Effector memory CD4-positive, alpha-beta T cell (primary cell): Measurements from ENCODE around the gene ATXN1.

ENCODE experiments used
- DNase-seq, 3 donors: peaks; one replicate each; pipeline ENCODE4 v3.0.0-alpha.2; 2020
- H3K27ac ChIP-seq: 2 replicates; pipeline ENCODE4 v1.7.0; 2013; ENCODE audit warnings: mild to moderate bottlenecking, low read length, moderate library complexity; ENCODE audit not compliant: insufficient read depth, poor library complexity, severe bottlenecking
- H3K27me3 ChIP-seq: replicated peaks from 2 replicates; pipeline ENCODE4 v1.7.0; 2013; ENCODE audit warnings: mild to moderate bottlenecking, low read length; ENCODE audit not compliant: insufficient read depth, control insufficient read depth, poor library complexity, severe bottlenecking
- H3K36me3 ChIP-seq: 2 replicates; pipeline ENCODE4 v1.7.0; 2013; ENCODE audit warnings: mild to moderate bottlenecking, low read length, moderate library complexity; ENCODE audit not compliant: control insufficient read depth, insufficient read depth
- H3K4me1 ChIP-seq: 2 replicates; pipeline ENCODE4 v1.7.0; 2013; ENCODE audit warnings: low read length, mild to moderate bottlenecking; ENCODE audit not compliant: control insufficient read depth, insufficient read depth, poor library complexity, severe bottlenecking
- H3K4me3 ChIP-seq: 2 replicates; pipeline ENCODE4 v1.7.0; 2013; ENCODE audit warnings: low read length, low read depth, mild to moderate bottlenecking; ENCODE audit not compliant: insufficient read depth, poor library complexity, severe bottlenecking
- H3K9me3 ChIP-seq: 2 replicates; pipeline ENCODE4 v1.7.0; 2013; ENCODE audit warnings: mild to moderate bottlenecking, low read length, moderate library complexity; ENCODE audit not compliant: control insufficient read depth

Gene ATXN1

GRCh38 chr6:16761471-16762267 is 409 bp upstream of the ATXN1 start:
- Histone ChIP-seq H3K4me3 (peak overlapping the region; percentile 79), H3K4me1 (peaks cover 22% of the 10 kb centered on the region), H3K36me3 (no peaks in the 10 kb centered on the region), H3K27me3 (no peaks in the 10 kb centered on the region), H3K27ac (peak overlapping the region; percentile 98), H3K9me3 (no peaks in the 10 kb centered on the region)
- DNase-seq: peak; percentile 80 to 84 (median 81)

GRCh38 chr6:16759646-16760515 is 1.4 kb downstream of the ATXN1 start:
- H3K36me3 ChIP-seq: peaks cover 1% of the 10 kb centered on the region
- H3K27me3 ChIP-seq: no peaks in the 10 kb centered on the region
- H3K27ac ChIP-seq: peak overlapping the region; percentile 98
- DNase-seq: peak; percentile 63 to 66 (median 65)
- no peaks in the 10 kb centered on the region for H3K9me3 ChIP-seq
- peaks cover 17% of the 10 kb centered on the region for H3K4me1 ChIP-seq
- H3K4me3 ChIP-seq: peak overlapping the region; percentile 79

DNA sequence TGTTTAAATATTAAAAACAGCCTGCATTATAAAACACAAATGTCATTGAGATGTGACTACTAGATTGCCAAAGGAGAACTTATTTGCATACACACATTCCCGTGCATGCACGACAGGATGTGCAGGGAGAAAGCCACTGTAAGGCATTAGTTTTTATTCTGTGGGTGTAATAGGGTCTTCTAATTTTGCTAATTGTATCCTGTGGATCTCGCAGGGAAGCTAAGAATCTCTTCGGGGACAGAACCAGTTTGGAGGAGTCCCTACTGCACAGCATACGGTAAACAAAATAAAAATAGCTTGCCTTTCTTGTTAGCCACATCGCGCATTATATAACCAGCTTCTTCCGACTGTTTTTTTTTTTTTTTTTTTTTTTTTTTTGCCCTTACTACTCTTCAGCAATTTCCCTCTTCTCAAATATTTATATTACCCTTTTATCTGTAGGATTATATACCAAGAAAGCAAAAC is 2.0 kb downstream of the ATXN1 start:
- DNase-seq: no peak
- Histone ChIP-seq H3K4me3 (peak overlapping the region; percentile 79), H3K4me1 (peaks cover 11% of the 10 kb centered on the region), H3K36me3 (peaks cover 6% of the 10 kb centered on the region), H3K27ac (peak overlapping the region; percentile 98), H3K9me3 (no peaks in the 10 kb centered on the region), H3K27me3 (no peaks in the 10 kb centered on the region)

DNA sequence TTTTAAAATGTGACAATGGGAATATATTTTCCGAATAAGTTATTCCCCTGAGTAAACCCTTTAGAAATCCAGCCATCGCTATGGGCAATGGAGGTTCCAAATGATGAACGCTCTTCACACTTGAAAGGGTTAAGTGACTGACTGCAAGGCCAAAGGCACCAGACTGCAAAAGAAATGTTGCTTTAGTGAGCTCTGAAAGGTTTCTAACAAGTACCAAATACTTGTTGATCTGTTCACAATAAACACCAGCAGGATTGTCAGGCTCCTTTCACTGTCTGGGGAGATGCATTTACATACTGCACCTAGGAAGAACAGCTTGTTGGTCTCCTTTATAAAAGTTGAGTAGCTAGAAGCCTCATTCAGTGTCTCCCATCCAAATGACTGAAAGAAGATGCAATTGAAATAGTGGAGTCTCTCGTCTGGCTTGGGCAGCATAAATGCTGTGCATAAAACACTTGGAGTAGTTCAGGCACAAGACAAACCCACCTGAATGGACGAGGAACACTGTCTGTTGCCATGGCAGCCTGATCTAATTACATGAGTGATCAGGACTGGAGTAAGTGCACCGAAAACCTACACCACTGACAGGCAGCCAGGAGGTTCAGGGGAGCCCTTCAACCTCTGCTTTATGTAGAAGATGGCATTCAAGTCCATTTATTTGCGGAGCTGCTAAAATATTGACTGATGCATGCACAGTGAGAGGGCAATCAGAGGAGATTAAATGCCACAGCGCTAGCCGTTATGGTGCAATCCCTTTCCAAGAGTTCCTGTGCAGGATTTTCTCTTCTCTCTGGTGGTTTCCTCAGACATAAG is 2.9 kb downstream of the ATXN1 start:
- Histone ChIP-seq H3K9me3 (no peaks in the 10 kb centered on the region), H3K36me3 (peaks cover 6% of the 10 kb centered on the region), H3K4me1 (peaks cover 10% of the 10 kb centered on the region), H3K4me3 (peak overlapping the region; percentile 79), H3K27ac (peak overlapping the region; percentile 98), H3K27me3 (no peaks in the 10 kb centered on the region)
- peak in 1 of 3 donors; percentile 17 for DNase-seq

GRCh38 chr6:16757332-16757731 is 3.9 kb downstream of the ATXN1 start:
- no peak overlapping the region for H3K4me3 ChIP-seq
- H3K36me3 ChIP-seq: peaks cover 14% of the 10 kb centered on the region
- H3K4me1 ChIP-seq: peaks cover 10% of the 10 kb centered on the region
- no peak for DNase-seq
- H3K27ac ChIP-seq: no peak overlapping the region
- no peaks in the 10 kb centered on the region for H3K27me3 ChIP-seq
- H3K9me3 ChIP-seq: no peaks in the 10 kb centered on the region

- H3K27me3 ChIP-seq: no peaks in the 10 kb centered on the region
- no peak overlapping the region for H3K4me3 ChIP-seq
- DNase-seq: no peak
- H3K36me3 ChIP-seq: peaks cover 14% of the 10 kb centered on the region
- H3K27ac ChIP-seq: no peak overlapping the region
- H3K9me3 ChIP-seq: no peaks in the 10 kb centered on the region
- peaks cover 10% of the 10 kb centered on the region for H3K4me1 ChIP-seq
Observed at GRCh38 chr6:16756660-16757255, 4.5 kb downstream of the ATXN1 start.

DNA sequence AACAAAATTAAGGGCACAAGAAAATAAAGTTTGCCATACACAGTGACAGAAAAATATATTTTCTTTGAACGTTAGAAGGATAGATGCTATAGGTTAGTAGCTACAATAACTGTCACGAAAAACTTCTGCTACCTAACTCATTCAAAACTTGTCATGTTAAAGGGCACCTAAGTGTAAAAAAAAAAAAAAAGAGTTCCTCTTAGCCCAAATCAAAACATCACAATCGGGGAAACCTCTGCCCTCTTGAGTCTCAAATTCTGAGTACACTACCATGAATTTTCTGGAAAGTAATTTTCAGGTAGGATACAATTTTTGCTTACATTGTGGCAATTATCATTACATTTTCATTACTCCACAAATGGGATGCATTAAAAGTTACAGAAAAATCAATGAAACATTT is 5.7 kb downstream of the ATXN1 start:
- no peak for DNase-seq
- H3K27me3 ChIP-seq: no peaks in the 10 kb centered on the region
- H3K4me3 ChIP-seq: no peak overlapping the region
- H3K4me1 ChIP-seq: peaks cover 10% of the 10 kb centered on the region
- H3K36me3 ChIP-seq: peaks cover 14% of the 10 kb centered on the region
- H3K27ac ChIP-seq: no peak overlapping the region
- no peaks in the 10 kb centered on the region for H3K9me3 ChIP-seq

DNA sequence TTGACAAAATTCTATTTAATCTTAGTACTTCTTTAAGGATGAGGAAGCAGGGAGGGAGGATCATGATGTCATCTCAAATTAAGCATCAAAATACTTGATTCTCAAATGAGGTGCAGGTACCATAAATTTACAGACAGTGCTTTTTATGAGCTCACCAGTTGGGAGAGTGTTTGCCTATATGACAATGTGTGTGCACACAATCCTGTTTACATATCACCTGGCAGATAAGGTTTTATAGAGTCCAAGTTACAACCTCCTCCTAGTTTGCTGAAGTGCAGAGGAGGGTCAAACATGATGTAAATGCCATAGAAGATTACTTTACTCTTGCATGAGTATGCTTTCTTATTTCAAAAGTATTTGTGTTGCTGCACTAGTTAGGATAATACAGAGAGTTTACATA is 6.4 kb downstream of the ATXN1 start:
- H3K27ac ChIP-seq: no peak overlapping the region
- no peaks in the 10 kb centered on the region for H3K9me3 ChIP-seq
- no peak overlapping the region for H3K4me3 ChIP-seq
- H3K4me1 ChIP-seq: peaks cover 10% of the 10 kb centered on the region
- H3K36me3 ChIP-seq: peaks cover 17% of the 10 kb centered on the region
- H3K27me3 ChIP-seq: no peaks in the 10 kb centered on the region
- DNase-seq: no peak

DNA sequence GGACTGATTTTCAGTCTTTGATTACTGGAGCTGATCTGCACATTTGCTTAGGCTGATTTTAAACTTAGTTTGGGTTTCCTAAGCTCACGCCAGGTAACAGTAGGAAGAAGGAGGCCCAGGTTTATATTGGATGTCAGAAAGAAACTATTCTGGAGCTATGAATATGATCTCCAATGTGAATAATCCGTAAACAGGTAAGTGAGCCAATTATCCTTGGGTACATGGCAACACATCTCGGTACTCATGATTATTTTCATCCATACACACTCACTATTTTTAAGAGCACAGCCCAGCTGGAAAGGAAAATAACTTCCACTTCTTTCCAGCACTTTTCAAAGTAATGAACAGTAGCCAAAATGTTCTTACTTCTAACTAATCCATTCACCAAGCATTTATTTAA is 7.0 kb downstream of the ATXN1 start:
- H3K4me3 ChIP-seq: no peak overlapping the region
- H3K36me3 ChIP-seq: peaks cover 20% of the 10 kb centered on the region
- no peak overlapping the region for H3K27ac ChIP-seq
- DNase-seq: no peak
- H3K9me3 ChIP-seq: no peaks in the 10 kb centered on the region
- no peaks in the 10 kb centered on the region for H3K27me3 ChIP-seq
- peaks cover 10% of the 10 kb centered on the region for H3K4me1 ChIP-seq
